ENCODE measurements around the gene PLD5. TPM values are rescaled to one million over a fixed set of nuclear protein-coding genes. Genes with fewer than 3 reads are reported as not detected.
"Not testable (repeated sequence)": the region's sequence is repeated elsewhere in the genome, so short reads cannot be mapped to it uniquely, and the experiment has no call there.

PLD5 gene
- polyA plus RNA-seq, 1 donor, result 1.2 TPM

GRCh38 chr1:242147096-242147976 lies 377.2 kb downstream of the PLD5 start:
- DNase-seq, result no peak

- DNase-seq, result no peak
These were observed 377.8 kb downstream of the PLD5 start for GRCh38 chr1:242146652-242147051.

GRCh38 chr1:242140836-242141235 lies 383.7 kb downstream of the PLD5 start:
- DNase-seq, result no peak

GRCh38 chr1:242139986-242140385 lies 384.5 kb downstream of the PLD5 start:
- DNase-seq, result no peak

GRCh38 chr1:242139442-242139841 lies 385.1 kb downstream of the PLD5 start:
- no peak for DNase-seq

- DNase-seq, result no peak
These were observed 390.7 kb downstream of the PLD5 start for GRCh38 chr1:242133796-242134195.

GRCh38 chr1:242133351-242133750 lies 391.1 kb downstream of the PLD5 start:
- no peak for DNase-seq

GRCh38 chr1:242132121-242132817 lies 392.2 kb downstream of the PLD5 start:
- no peak for DNase-seq

GRCh38 chr1:242128951-242129502 lies 395.5 kb downstream of the PLD5 start:
- DNase-seq, result peak; percentile 19

GRCh38 chr1:242120432-242120831 lies 404.1 kb downstream of the PLD5 start:
- no peak for DNase-seq

GRCh38 chr1:242100921-242101320 lies 423.6 kb downstream of the PLD5 start:
- DNase-seq, result no peak

- not testable (repeated sequence) for DNase-seq
These were observed 427.2 kb downstream of the PLD5 start for GRCh38 chr1:242097283-242097682.

GRCh38 chr1:242093116-242093515 lies 431.4 kb downstream of the PLD5 start:
- DNase-seq, result no peak

GRCh38 chr1:242089911-242090310 lies 434.6 kb downstream of the PLD5 start:
- DNase-seq, result no peak

- DNase-seq, result no peak
These were observed 435.6 kb downstream of the PLD5 start for GRCh38 chr1:242088875-242089274.

- no peak for DNase-seq
These were observed 437.8 kb downstream of the PLD5 start for GRCh38 chr1:242086706-242087105.

GRCh38 chr1:242086093-242086492 lies 438.4 kb downstream of the PLD5 start:
- no peak for DNase-seq

- no peak for DNase-seq
These were observed 440.8 kb downstream of the PLD5 start for GRCh38 chr1:242083742-242084141.

GRCh38 chr1:242081446-242081845 lies 443.1 kb downstream of the PLD5 start:
- no peak for DNase-seq

GRCh38 chr1:242065813-242066212 lies 458.7 kb downstream of the PLD5 start:
- DNase-seq, result no peak

GRCh38 chr1:242062271-242062670 lies 462.2 kb downstream of the PLD5 start:
- DNase-seq, result no peak

- no peak for DNase-seq
These were observed 464.5 kb downstream of the PLD5 start for GRCh38 chr1:242059976-242060375.

GRCh38 chr1:242058582-242058981 lies 465.9 kb downstream of the PLD5 start:
- DNase-seq, result not testable (repeated sequence)

Data from left kidney (tissue), 2 donors.